Trophoblast cell (in vitro differentiated cells and primary cell): ENCODE results near the gene NOS1AP.
"Not testable (repeated sequence)": the region's sequence is repeated elsewhere in the genome, so short reads cannot be mapped to it uniquely, and the experiment has no call there.

Experiments used
- DNase-seq, 2 donors: peaks; one replicate each; pipeline ENCODE4 v3.0.0-alpha.2; 2016
- H2AFZ ChIP-seq: 2 replicates; pipeline ENCODE4 v1.6.1; 2013; ENCODE audit warnings: low read length, moderate library complexity, mild to moderate bottlenecking; ENCODE audit not compliant: insufficient read depth, poor library complexity
- H2AK5ac ChIP-seq: 2 replicates; pipeline ENCODE4 v1.6.1; 2013; ENCODE audit warnings: mild to moderate bottlenecking, low read length
- H2BK120ac ChIP-seq: 2 replicates; pipeline ENCODE4 v1.6.1; 2013; ENCODE audit warnings: low read length, mild to moderate bottlenecking, moderate library complexity; ENCODE audit not compliant: insufficient read depth, poor library complexity
- H2BK12ac ChIP-seq: 2 replicates; pipeline ENCODE4 v1.6.1; 2013; ENCODE audit warnings: mild to moderate bottlenecking, low read length, moderate library complexity
- H2BK5ac ChIP-seq: 2 replicates; pipeline ENCODE4 v1.6.1; 2013; ENCODE audit warnings: low read length, low read depth, moderate library complexity, mild to moderate bottlenecking; ENCODE audit not compliant: poor library complexity
- H3K14ac ChIP-seq: 2 replicates; pipeline ENCODE4 v1.6.1; 2013; ENCODE audit warnings: mild to moderate bottlenecking, low read length
- H3K18ac ChIP-seq: 2 replicates; pipeline ENCODE4 v1.6.1; 2013; ENCODE audit warnings: mild to moderate bottlenecking, low read length
- H3K23ac ChIP-seq: 2 replicates; pipeline ENCODE4 v1.6.1; 2013; ENCODE audit warnings: low read length
- H3K27ac ChIP-seq: 2 replicates; pipeline ENCODE4 v1.5.1; 2013; ENCODE audit warnings: low read depth, mild to moderate bottlenecking, inconsistent platforms, low read length, moderate library complexity
- H3K27me3 ChIP-seq: 2 replicates; pipeline ENCODE4 v1.6.1; 2013; ENCODE audit warnings: inconsistent platforms, mild to moderate bottlenecking, low read length, moderate library complexity; ENCODE audit not compliant: insufficient read depth
- H3K36me3 ChIP-seq, 2 experiments: 1 replicate in 1 of 2; 2 replicates in 1 of 2; pipeline ENCODE4 v1.6.1; 2013; ENCODE audit warnings: low read length in 2 of 2, mild to moderate bottlenecking in 2 of 2, moderate library complexity in 1 of 2; ENCODE audit not compliant: insufficient read depth in 2 of 2, control insufficient read depth in 1 of 2
- H3K4ac ChIP-seq: 2 replicates; pipeline ENCODE4 v1.6.1; 2013; ENCODE audit warnings: low read depth, mild to moderate bottlenecking, low read length, moderate library complexity
- H3K4me1 ChIP-seq, 2 experiments: 1 replicate in 1 of 2; 2 replicates in 1 of 2; pipeline ENCODE4 v1.6.1; 2013; ENCODE audit warnings: low read length in 2 of 2, mild to moderate bottlenecking in 2 of 2, moderate library complexity in 1 of 2; ENCODE audit not compliant: insufficient read depth in 2 of 2, control insufficient read depth in 1 of 2
- H3K4me2 ChIP-seq: 2 replicates; pipeline ENCODE4 v1.6.1; 2013; ENCODE audit warnings: inconsistent platforms, mild to moderate bottlenecking, low read length, moderate library complexity
- H3K4me3 ChIP-seq: 2 replicates; pipeline ENCODE4 v1.5.1; 2013; ENCODE audit warnings: mild to moderate bottlenecking, low read depth, low read length, inconsistent platforms
- H3K79me1 ChIP-seq: one replicate; pipeline ENCODE4 v1.6.1; 2013; ENCODE audit warnings: low read length
- H3K79me2 ChIP-seq: 2 replicates; pipeline ENCODE4 v1.6.1; 2013; ENCODE audit warnings: low read length, mild to moderate bottlenecking; ENCODE audit not compliant: control insufficient read depth, insufficient read depth, poor library complexity
- H3K9ac ChIP-seq: 2 replicates; pipeline ENCODE4 v1.6.1; 2013; ENCODE audit warnings: mild to moderate bottlenecking, low read length
- H3K9me3 ChIP-seq: 2 replicates; pipeline ENCODE4 v1.6.1; 2013; ENCODE audit warnings: low read depth, mild to moderate bottlenecking, control low read depth, inconsistent platforms, low read length; ENCODE audit not compliant: insufficient read depth
- H4K12ac ChIP-seq: 2 replicates; pipeline ENCODE4 v1.6.1; 2013; ENCODE audit warnings: low read depth, mild to moderate bottlenecking, low read length, moderate library complexity
- H4K8ac ChIP-seq: 2 replicates; pipeline ENCODE4 v1.6.1; 2013; ENCODE audit warnings: low read depth, mild to moderate bottlenecking, low read length, moderate library complexity
- H4K91ac ChIP-seq: one replicate; pipeline ENCODE4 v1.6.1; 2013; ENCODE audit warnings: low read depth, mild to moderate bottlenecking, low read length, moderate library complexity
- WGBS: extraction: QIAGEN DNeasy Blood & Tissue Kit; methylation state at CpG from one replicate; pipeline ENCODE4 v1.1.7; 2013; ENCODE audit warnings: missing lambda C conversion rate; ENCODE audit not compliant: insufficient read length, insufficient coverage; ENCODE audit errors: extremely low coverage; 5-methylcytosine and 5-hydroxymethylcytosine counted together

Gene NOS1AP

GRCh38 chr1:162349635-162350330 is 280.3 kb downstream of the NOS1AP start:
- Histone ChIP-seq H3K36me3 (no peaks in the 10 kb centered on the region), H4K12ac (no peak overlapping the region), H3K4me2 (peak overlapping the region; percentile 25), H2AK5ac (peak overlapping the region; percentile 38), H3K4ac (peak overlapping the region; percentile 8), H3K14ac (no peak overlapping the region), H2BK5ac (peak overlapping the region; percentile 11), H3K4me1 (peaks cover 7 to 13% of the 10 kb centered on the region in 2 experiments), H3K79me1 (peaks cover 4% of the 10 kb centered on the region), H2AFZ (no peak overlapping the region), H3K27me3 (no peaks in the 10 kb centered on the region), H2BK120ac (no peak overlapping the region), H3K18ac (peak overlapping the region; percentile 39), H2BK12ac (peak overlapping the region; percentile 67), H3K23ac (no peak overlapping the region), H4K8ac (no peak overlapping the region), H3K9me3 (no peaks in the 10 kb centered on the region), H3K4me3 (no peak overlapping the region), H4K91ac (peak overlapping the region; percentile 58), H3K79me2 (no peaks in the 10 kb centered on the region), H3K9ac (no peak overlapping the region), H3K27ac (peak overlapping the region; percentile 63)
- DNase-seq, result peak; percentile 44 to 85
- no CpG with 5 or more reads among the region's 11 CpGs for WGBS

DNA sequence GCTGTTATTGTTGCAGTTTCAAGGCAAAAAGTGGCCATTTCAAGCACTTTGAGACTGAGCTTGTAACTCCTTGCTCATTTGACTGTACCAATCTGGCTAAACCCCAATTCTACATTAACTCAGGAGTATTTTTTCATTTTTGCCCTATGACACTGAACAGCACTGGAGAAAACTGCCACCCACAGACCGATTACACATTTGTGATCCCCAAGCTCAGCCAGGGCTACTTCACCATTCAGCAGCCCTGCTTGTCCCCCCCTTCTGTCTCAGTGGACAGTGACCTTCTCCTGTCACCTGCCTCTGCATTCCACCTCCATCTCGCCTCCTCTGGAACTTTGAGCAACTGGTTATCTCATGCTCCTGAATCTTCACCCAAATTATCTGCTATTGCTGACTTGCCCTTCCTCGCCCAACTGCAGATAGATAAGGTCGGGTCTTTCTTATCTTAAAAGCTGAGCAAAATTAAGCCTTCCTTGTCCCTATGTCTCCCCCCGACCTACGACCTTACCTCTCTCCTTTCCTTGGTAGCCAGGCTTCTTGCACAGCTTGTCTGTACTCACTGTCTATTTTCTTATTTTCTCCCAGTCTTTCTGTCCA is 281.9 kb downstream of the NOS1AP start:
- no peak overlapping the region for H4K8ac ChIP-seq
- H3K9ac ChIP-seq, result peak overlapping the region; percentile 29
- no peak for DNase-seq
- H3K79me1 ChIP-seq, result peaks cover 4% of the 10 kb centered on the region
- no peaks in the 10 kb centered on the region for H3K27me3 ChIP-seq
- H3K14ac ChIP-seq, result no peak overlapping the region
- no peak overlapping the region for H2BK12ac ChIP-seq
- H3K4ac ChIP-seq, result no peak overlapping the region
- no peak overlapping the region for H4K12ac ChIP-seq
- H3K18ac ChIP-seq, result no peak overlapping the region
- no peak overlapping the region for H3K23ac ChIP-seq
- no peak overlapping the region for H4K91ac ChIP-seq
- no peak overlapping the region for H3K27ac ChIP-seq
- no peaks in the 10 kb centered on the region for H3K9me3 ChIP-seq
- no peaks in the 10 kb centered on the region for H3K79me2 ChIP-seq
- peaks cover 7 to 13% of the 10 kb centered on the region in 2 experiments for H3K4me1 ChIP-seq
- no peak overlapping the region for H2AK5ac ChIP-seq
- H2AFZ ChIP-seq, result no peak overlapping the region
- no CpG with 5 or more reads among the region's 6 CpGs for WGBS
- peaks cover 3 to 4% of the 10 kb centered on the region in 2 experiments for H3K36me3 ChIP-seq
- H3K4me3 ChIP-seq, result no peak overlapping the region
- H2BK5ac ChIP-seq, result no peak overlapping the region
- no peak overlapping the region for H3K4me2 ChIP-seq
- H2BK120ac ChIP-seq, result no peak overlapping the region

DNA sequence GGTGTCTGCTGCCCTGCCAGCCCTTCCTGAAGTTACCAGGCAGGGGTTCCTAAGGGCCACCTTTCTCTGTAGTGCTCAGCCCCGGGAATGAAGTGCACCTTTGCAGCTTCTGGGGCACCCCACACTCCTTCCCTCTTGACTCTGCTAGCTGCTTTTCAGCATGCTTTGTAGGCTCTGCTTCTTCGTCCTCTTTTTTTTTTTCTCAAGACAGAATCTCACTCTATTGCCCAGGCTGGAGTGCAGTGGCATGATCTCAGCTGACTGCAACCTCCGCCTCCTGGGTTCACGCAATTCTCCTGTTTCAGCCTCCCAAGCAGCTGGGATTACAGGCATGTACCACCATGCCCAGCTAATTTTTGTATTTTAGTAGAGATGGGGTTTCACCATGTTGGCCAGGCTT is 282.4 kb downstream of the NOS1AP start:
- not testable (repeated sequence) for DNase-seq, H2BK12ac ChIP-seq, H2BK120ac ChIP-seq, H3K4ac ChIP-seq, H3K36me3 ChIP-seq, H3K23ac ChIP-seq, H3K79me2 ChIP-seq, H3K27ac ChIP-seq, H4K8ac ChIP-seq, H2AFZ ChIP-seq, H3K18ac ChIP-seq, H3K27me3 ChIP-seq, H4K12ac ChIP-seq, H3K4me2 ChIP-seq, H3K9me3 ChIP-seq, H3K79me1 ChIP-seq, H2BK5ac ChIP-seq, H2AK5ac ChIP-seq, H3K4me3 ChIP-seq, H4K91ac ChIP-seq, H3K14ac ChIP-seq
- WGBS, result no CpG with 5 or more reads among the region's 4 CpGs
- peak overlapping the region; percentile 29 for H3K9ac ChIP-seq
- H3K4me1 ChIP-seq, result peaks cover 7 to 13% of the 10 kb centered on the region in 2 experiments

- Histone ChIP-seq H3K27ac (no peak overlapping the region), H3K18ac (no peak overlapping the region), H2BK12ac (no peak overlapping the region), H2BK120ac (no peak overlapping the region), H3K23ac (no peak overlapping the region), H3K27me3 (no peaks in the 10 kb centered on the region), H3K79me1 (peaks cover 4% of the 10 kb centered on the region), H3K4ac (no peak overlapping the region), H4K12ac (no peak overlapping the region), H2BK5ac (no peak overlapping the region), H3K36me3 (peaks cover 3 to 4% of the 10 kb centered on the region in 2 experiments), H4K8ac (no peak overlapping the region), H4K91ac (no peak overlapping the region), H3K14ac (no peak overlapping the region), H3K4me3 (no peak overlapping the region), H3K9ac (no peak overlapping the region), H2AFZ (no peak overlapping the region), H2AK5ac (no peak overlapping the region), H3K9me3 (no peaks in the 10 kb centered on the region), H3K4me1 (peaks cover 7 to 8% of the 10 kb centered on the region in 2 experiments), H3K79me2 (no peaks in the 10 kb centered on the region), H3K4me2 (no peak overlapping the region)
- no peak for DNase-seq
- no CpG with 5 or more reads among the region's 9 CpGs for WGBS
These were observed 283.6 kb downstream of the NOS1AP start for GRCh38 chr1:162353078-162353477.
